IMR-90 (cell line): Measurements from ENCODE around the gene ZNF385B. TPM values are rescaled to one million over a fixed set of nuclear protein-coding genes. Genes with fewer than 3 reads are reported as not detected.

Experiments used
- ATAC-seq: fragments of 200-7000 bp; cut with Tn5 transposase; 2 replicates; pipeline ENCODE4 v1.9.1; 2020; ENCODE audit warnings: low read depth, mild to moderate bottlenecking, moderate library complexity
- BruUV-seq: library from RNA; stranded (reverse); fragments of 400-500 nt; replicated peaks from 2 replicates; lab custom pipeline; 2021; lab: Mats Ljungman, UMichigan
- CTCF ChIA-PET: fragments of 300-600 bp; formaldehyde crosslinking; extraction: SDS; loops from one replicate; lab custom pipeline; 2021; ENCODE audit warnings: antibody characterized with exemption; lab: Yijun Ruan, JAX
- POLR2A ChIA-PET: fragments of 300-600 bp; sonication (Branson Sonifier 250); formaldehyde crosslinking; loops from one replicate; lab custom pipeline; 2022; ENCODE audit warnings: antibody characterized with exemption; ENCODE audit not compliant: unreplicated experiment; lab: Charles Lee
- DNase-seq: peaks from one replicate; pipeline ENCODE4 v3.0.0; 2013
- H2AFZ ChIP-seq: replicated peaks from 2 replicates; pipeline ENCODE3; 2013; ENCODE audit warnings: low read length, mild to moderate bottlenecking; ENCODE audit not compliant: poor library complexity
- H2AK5ac ChIP-seq: 2 replicates; pipeline ENCODE4 v1.6.1; 2013; ENCODE audit warnings: low read depth, low read length, inconsistent platforms
- H2AK9ac ChIP-seq: replicated peaks from 2 replicates; pipeline ENCODE3; 2013; ENCODE audit warnings: mild to moderate bottlenecking, low read depth, low read length, moderate library complexity; ENCODE audit not compliant: poor library complexity
- H2BK120ac ChIP-seq: 2 replicates; pipeline ENCODE4 v1.6.1; 2013; ENCODE audit warnings: low read depth, low read length, inconsistent platforms
- H2BK15ac ChIP-seq: 3 replicates; pipeline ENCODE4 v1.6.1; 2013; ENCODE audit warnings: low read depth, low read length, inconsistent platforms
- H2BK20ac ChIP-seq: 2 replicates; pipeline ENCODE4 v1.6.1; 2013; ENCODE audit warnings: low read depth, mild to moderate bottlenecking, inconsistent platforms, low read length, moderate library complexity
- H2BK5ac ChIP-seq: 2 replicates; pipeline ENCODE4 v1.6.1; 2013; ENCODE audit warnings: mild to moderate bottlenecking, low read depth, low read length, inconsistent platforms; ENCODE audit not compliant: poor library complexity, severe bottlenecking
- H3K14ac ChIP-seq: replicated peaks from 2 replicates; pipeline ENCODE4 v1.6.1; 2013; ENCODE audit warnings: low read depth, low read length, inconsistent platforms
- H3K18ac ChIP-seq: 2 replicates; pipeline ENCODE4 v1.6.1; 2013; ENCODE audit warnings: low read depth, low read length, control low read depth
- H3K23ac ChIP-seq: 2 replicates; pipeline ENCODE4 v1.6.1; 2013; ENCODE audit warnings: low read depth, low read length, inconsistent platforms
- H3K27ac ChIP-seq: 2 replicates; pipeline ENCODE4 v1.5.1; 2013; ENCODE audit warnings: mild to moderate bottlenecking, control low read depth, low read length; ENCODE audit not compliant: insufficient read depth
- H3K27me3 ChIP-seq: 2 replicates; pipeline ENCODE4 v1.6.1; 2013; ENCODE audit warnings: low read length; ENCODE audit not compliant: control insufficient read depth, insufficient read depth
- H3K36me3 ChIP-seq: 2 replicates; pipeline ENCODE4 v1.6.1; 2013; ENCODE audit warnings: low read length, mixed read lengths; ENCODE audit not compliant: control insufficient read depth, insufficient read depth
- H3K4ac ChIP-seq: 2 replicates; pipeline ENCODE4 v1.6.1; 2013; ENCODE audit warnings: low read depth, low read length, inconsistent platforms
- H3K4me1 ChIP-seq: 2 replicates; pipeline ENCODE4 v1.6.1; 2013; ENCODE audit warnings: low read length, mixed read lengths; ENCODE audit not compliant: control insufficient read depth, insufficient read depth
- H3K4me2 ChIP-seq: 2 replicates; pipeline ENCODE4 v1.6.1; 2013; ENCODE audit warnings: low read depth, mild to moderate bottlenecking, control low read depth, low read length, moderate library complexity
- H3K4me3 ChIP-seq: 2 replicates; pipeline ENCODE4 v1.5.1; 2013; ENCODE audit warnings: low read depth, mild to moderate bottlenecking, control low read depth, low read length, moderate library complexity; ENCODE audit not compliant: insufficient read depth
- H3K56ac ChIP-seq: 2 replicates; pipeline ENCODE4 v1.6.1; 2013; ENCODE audit warnings: low read length, inconsistent platforms; ENCODE audit not compliant: insufficient read depth; ENCODE audit errors: extremely low read depth
- H3K79me1 ChIP-seq, 2 experiments: 2 replicates each; pipeline ENCODE4 v1.6.1; 2013; ENCODE audit warnings: low read length in 2 of 2, inconsistent platforms in 1 of 2, low read depth in 1 of 2
- H3K9ac ChIP-seq: 2 replicates; pipeline ENCODE4 v1.6.1; 2013; ENCODE audit warnings: low read depth, low read length, control low read depth
- H3K9me1 ChIP-seq: 2 replicates; pipeline ENCODE4 v1.6.1; 2013; ENCODE audit warnings: low read length, inconsistent platforms; ENCODE audit not compliant: insufficient read depth
- H3K9me3 ChIP-seq: 2 replicates; pipeline ENCODE4 v1.6.1; 2013; ENCODE audit warnings: low read length; ENCODE audit not compliant: control insufficient read depth, insufficient read depth
- H4K20me1 ChIP-seq: 2 replicates; pipeline ENCODE4 v1.6.1; 2013; ENCODE audit warnings: low read length, inconsistent platforms; ENCODE audit not compliant: insufficient read depth
- H4K5ac ChIP-seq: 2 replicates; pipeline ENCODE4 v1.6.1; 2013; ENCODE audit warnings: mild to moderate bottlenecking, low read depth, low read length, control low read depth
- H4K8ac ChIP-seq, 2 experiments: 2 replicates each; pipeline ENCODE4 v1.6.1; 2013; ENCODE audit warnings: low read depth in 2 of 2, low read length in 2 of 2, control low read depth in 1 of 2, inconsistent platforms in 1 of 2
- H4K91ac ChIP-seq: 2 replicates; pipeline ENCODE4 v1.6.1; 2013; ENCODE audit warnings: low read depth, low read length, inconsistent platforms; ENCODE audit not compliant: insufficient read depth
- BHLHE40 ChIP-seq: fragments of 150-350 bp; IDR thresholded peaks from 2 replicates; pipeline ENCODE4 v1.6.1; 2016; ENCODE audit warnings: mild to moderate bottlenecking, low read depth, low read length
- CEBPB ChIP-seq: IDR thresholded peaks from 2 replicates; pipeline ENCODE4 v1.6.1; 2012; ENCODE audit warnings: low read depth, low read length, improper control_type of control experiment
- CHD1 ChIP-seq: IDR thresholded peaks from 2 replicates; pipeline ENCODE4 v1.6.1; 2012; ENCODE audit warnings: low read depth, low read length, improper control_type of control experiment
- CTCF ChIP-seq: conservative IDR thresholded peaks from 2 replicates; pipeline ENCODE4 v1.5.1; 2012; ENCODE audit warnings: mild to moderate bottlenecking, low read depth, low read length, improper control_type of control experiment
- ELK1 ChIP-seq: fragments of 150-350 bp; IDR thresholded peaks from 2 replicates; pipeline ENCODE4 v1.6.1; 2016; ENCODE audit warnings: low read depth, mild to moderate bottlenecking, low read length, moderate library complexity, borderline replicate concordance
- FOS ChIP-seq: fragments of 150-350 bp; IDR thresholded peaks from 2 replicates; pipeline ENCODE4 v1.6.1; 2016; ENCODE audit warnings: low read depth, low read length
- MAFK ChIP-seq: IDR thresholded peaks from 2 replicates; pipeline ENCODE4 v1.6.1; 2012; ENCODE audit warnings: low read depth, low read length, improper control_type of control experiment
- MAZ ChIP-seq: IDR thresholded peaks from 2 replicates; pipeline ENCODE4 v1.6.1; 2012; ENCODE audit warnings: low read depth, mild to moderate bottlenecking, low read length, improper control_type of control experiment, moderate library complexity, borderline replicate concordance
- MXI1 ChIP-seq: IDR thresholded peaks from 2 replicates; pipeline ENCODE4 v1.6.1; 2012; ENCODE audit warnings: low read depth, mild to moderate bottlenecking, low read length, moderate library complexity, borderline replicate concordance
- NFE2L2 ChIP-seq: fragments of 150-350 bp; IDR thresholded peaks from 2 replicates; pipeline ENCODE4 v1.6.1; 2016; ENCODE audit warnings: low read depth, mild to moderate bottlenecking, low read length
- POLR2A ChIP-seq: IDR thresholded peaks from 2 replicates; pipeline ENCODE4 v1.6.1; 2012; ENCODE audit warnings: mild to moderate bottlenecking, low read depth, low read length
- RAD21 ChIP-seq: IDR thresholded peaks from 2 replicates; pipeline ENCODE4 v1.6.1; 2012; ENCODE audit warnings: low read length, improper control_type of control experiment
- RFX5 ChIP-seq: IDR thresholded peaks from 2 replicates; pipeline ENCODE4 v1.8.0; 2012; ENCODE audit warnings: low read depth, mild to moderate bottlenecking, low read length, moderate library complexity
- USF2 ChIP-seq: fragments of 150-350 bp; IDR thresholded peaks from 2 replicates; pipeline ENCODE4 v1.6.1; 2017; ENCODE audit warnings: mild to moderate bottlenecking, antibody characterized with exemption, low read length, low read depth
- WGBS, 2 experiments: methylation state at CpG; one replicate each; pipeline versions ENCODE4 v1.1.5 to v1.1.7; 2013; ENCODE audit warnings: missing lambda C conversion rate in 2 of 2; ENCODE audit not compliant: insufficient read length in 1 of 2; ENCODE audit errors: extremely low coverage in 2 of 2; 5-methylcytosine and 5-hydroxymethylcytosine counted together
- dilution Hi-C: fragments of 300-500 bp; cut with HindIII; formaldehyde crosslinking; loops from one replicate; pipeline ENCODE4 v1.14.3; 2018; ENCODE audit warnings: low sequenced_read_pairs; ENCODE audit not compliant: unreplicated experiment
- in situ Hi-C: fragments of 300-500 bp; cut with MboI; formaldehyde crosslinking; loops from 3 replicates; pipeline ENCODE4 v1.14.3; 2019; ENCODE audit warnings: low sequenced_read_pairs, inconsistent platforms, mixed read lengths
- intact Hi-C: fragments of 100-400 bp; cut with micrococcal nuclease; formaldehyde crosslinking; loops from 2 replicates; pipeline ENCODE4 v1.10.0; 2022
- polyA plus RNA-seq, 3 experiments: library from polyadenylated mRNA; depleted of rRNA; stranded (reverse); fragments of >200 nt; gene quantifications; 2 replicates each; pipeline ENCODE4 v1.2.3, GENCODE V29; 2012; ENCODE audit warnings: low replicate concordance in 1 of 3
- total RNA-seq: library from RNA; depleted of rRNA; stranded (reverse); fragments of >200 nt; gene quantifications from 2 replicates; pipeline ENCODE4 v1.2.3, GENCODE V29; 2012

ZNF385B gene
- total and polyA plus RNA-seq, 2 of the 4 experiments (the other 2 are of a cell fraction), result not detected

- H3K56ac ChIP-seq, result no peak overlapping the region
- BruUV-seq, result no TSS peak
- ChIA-PET CTCF (interaction anchor here (0.8 kb wide), 1 partner anchor 11 kb away, joined by 3 read pairs; no protein-coding TSS in a partner anchor), POLR2A (no interaction called here)
- H4K91ac ChIP-seq, result no peak overlapping the region
- H3K27ac ChIP-seq, result no peak overlapping the region
- no peak for DNase-seq
- H3K27me3 ChIP-seq, result no peaks in the 10 kb centered on the region
- no peak overlapping the region for H2BK20ac ChIP-seq
- no peak overlapping the region for H2AK9ac ChIP-seq
- no peaks in the 10 kb centered on the region for H3K36me3 ChIP-seq
- no peaks in the 10 kb centered on the region for H3K9me1 ChIP-seq
- H2BK15ac ChIP-seq, result no peak overlapping the region
- dilution Hi-C loops, result no loop called here
- no peaks in the 10 kb centered on the region for H3K79me1 ChIP-seq
- no peak overlapping the region for H4K5ac ChIP-seq
- WGBS, 2 experiments, result no CpG with 5 or more reads among the region's 3 CpGs
- no peak overlapping the region for H3K4ac ChIP-seq
- intact Hi-C loops, result no loop called here
- H3K23ac ChIP-seq, result no peak overlapping the region
- H4K8ac ChIP-seq, result no peak overlapping the region
- no peak overlapping the region for H2AFZ ChIP-seq
- H2AK5ac ChIP-seq, result no peak overlapping the region
- no peak overlapping the region for H2BK120ac ChIP-seq
- no peak overlapping the region for H2BK5ac ChIP-seq
- H3K4me1 ChIP-seq, result no peaks in the 10 kb centered on the region
- TF ChIP-seq RAD21, result no peak
- TF ChIP-seq CHD1, result no peak
- TF ChIP-seq POLR2A, result no peak
- TF ChIP-seq NFE2L2, result no peak
- no peak for TF ChIP-seq FOS
- TF ChIP-seq RFX5, result no peak
- no peak for TF ChIP-seq MAFK
- TF ChIP-seq CEBPB, result no peak
- no peak for TF ChIP-seq USF2
- TF ChIP-seq ELK1, result no peak
- no peak for TF ChIP-seq BHLHE40
- TF ChIP-seq MXI1, result no peak
- TF ChIP-seq CTCF, result no peak
- no peak for TF ChIP-seq MAZ
- H3K9me3 ChIP-seq, result no peaks in the 10 kb centered on the region
- in situ Hi-C loops, result no loop called here
- H3K4me3 ChIP-seq, result no peak overlapping the region
- H3K4me2 ChIP-seq, result no peak overlapping the region
- ATAC-seq, result no peak
- no peak overlapping the region for H3K18ac ChIP-seq
- no peaks in the 10 kb centered on the region for H4K20me1 ChIP-seq
- H3K9ac ChIP-seq, result no peak overlapping the region
- H3K14ac ChIP-seq, result no peak overlapping the region
Observed at GRCh38 chr2:179646862-179647587, 214.4 kb downstream of the ZNF385B start.
